ENCODE data around the gene KIRREL3. TPM values are rescaled to one million over a fixed set of nuclear protein-coding genes. Genes with fewer than 3 reads are reported as not detected.

Gene KIRREL3
- total RNA-seq, 4 donors from 2014 or later: 0.82 to 15.7 (median 1.4) TPM; not detected in 1

DNA sequence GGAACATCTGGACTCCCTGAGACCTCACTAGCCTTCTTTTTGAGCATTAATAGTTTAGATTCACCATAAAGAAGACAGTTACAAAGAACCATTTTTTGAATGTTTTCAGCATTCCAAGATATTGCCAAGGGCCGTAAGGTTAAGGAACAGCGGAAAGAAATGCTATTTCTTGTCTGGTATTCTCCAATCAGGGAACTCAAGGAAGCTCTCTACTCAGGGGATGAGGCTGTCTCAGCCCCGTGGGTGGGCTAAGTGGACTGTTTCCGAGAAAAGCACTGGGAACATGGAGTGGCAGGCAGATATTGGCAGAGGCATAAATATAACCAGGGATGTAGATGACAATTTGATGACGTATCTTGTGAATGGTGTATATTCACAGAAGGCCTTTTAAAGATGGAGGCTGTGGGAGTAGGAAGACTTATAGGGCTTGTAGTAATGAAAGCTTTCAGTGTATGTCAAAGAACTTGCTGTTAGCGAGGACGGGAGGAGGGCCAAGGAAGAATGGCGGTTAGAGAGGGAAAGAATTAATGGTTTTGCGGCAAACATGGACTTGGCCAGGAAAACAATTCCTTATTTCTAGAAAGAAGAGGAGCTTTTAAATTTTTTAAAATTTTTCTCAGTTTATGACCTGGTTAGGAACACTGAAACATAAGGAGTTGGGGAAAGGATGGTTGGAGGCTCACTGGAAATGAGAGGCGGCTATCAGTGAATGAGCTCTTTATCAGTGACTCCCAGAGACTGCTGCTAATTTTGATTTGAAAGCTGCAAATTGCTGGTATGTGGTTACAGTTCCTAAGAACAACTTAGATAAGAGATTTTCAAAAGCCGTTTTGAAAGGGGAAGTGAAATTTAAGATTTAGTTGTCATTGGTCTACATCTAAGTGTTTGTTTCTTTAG lies 580.5 kb downstream of the KIRREL3 start:
- no peak for TF ChIP-seq EP300 (IDR thresholded peaks at IDR 0.05; ENCODE audit: low read depth)
- no peak for TF ChIP-seq CTCF (IDR thresholded peaks at IDR 0.05)
- TF ChIP-seq POLR2AphosphoS5 (IDR thresholded peaks at IDR 0.05): no peak
- TF ChIP-seq POLR2A (IDR thresholded peaks at IDR 0.05): no peak
- H3K4me3 ChIP-seq: no peak overlapping the region
- 56% methylated on average over 6 to 11 of the region's 11 CpGs for WGBS, 2 donors (ENCODE audit: low coverage in 1 of 2)
- H3K4me1 ChIP-seq: peaks cover 34 to 60% (median 40%) of the 10 kb centered on the region in 4 donors
- in situ Hi-C loops (cut with MboI; ENCODE audit: low pct_ligation_motif_present in 1 of 4, low pct_unique_long_range_greater_than_20kb in 1 of 4, low sequenced_read_pairs in 3 of 4) (loop anchor here in 2 of 4 donors (10.0 to 25.0 kb wide), 2 partner anchors 105 to 108 kb away; partner anchors contain the start of gene DCPS (in 1 of the 2)), intact Hi-C loops (cut with DNase I; ENCODE audit: low total_unique reads) (no loop called here)
- peak overlapping the region; percentile 21 to 78 (median 50) for H3K27ac ChIP-seq
- H3K27me3 ChIP-seq: no peaks in the 10 kb centered on the region
- no peaks in the 10 kb centered on the region for H3K9me3 ChIP-seq
- DNase-seq: no peak
- no peaks in the 10 kb centered on the region for H3K36me3 ChIP-seq

GRCh38 chr11:126418887-126419286 lies 581.7 kb downstream of the KIRREL3 start:
- peaks cover 35 to 70% (median 49%) of the 10 kb centered on the region in 4 donors for H3K4me1 ChIP-seq
- in situ Hi-C loops (cut with MboI; ENCODE audit: low pct_ligation_motif_present in 1 of 4, low pct_unique_long_range_greater_than_20kb in 1 of 4, low sequenced_read_pairs in 3 of 4): loop anchor here in 2 of 4 donors (10.0 to 25.0 kb wide), 2 partner anchors 104 to 107 kb away; partner anchors contain the start of gene DCPS (in 1 of the 2)
- no peak overlapping the region for H3K4me3 ChIP-seq
- peak overlapping the region in 3 of 4 donors; percentile 18 to 78 (median 53) for H3K27ac ChIP-seq
- H3K27me3 ChIP-seq: no peaks in the 10 kb centered on the region
- DNase-seq: no peak
- H3K9me3 ChIP-seq: no peaks in the 10 kb centered on the region
- intact Hi-C loops (cut with DNase I; ENCODE audit: low total_unique reads): no loop called here
- no peaks in the 10 kb centered on the region for H3K36me3 ChIP-seq
- TF ChIP-seq EP300 (IDR thresholded peaks at IDR 0.05; ENCODE audit: low read depth) (no peak), CTCF (IDR thresholded peaks at IDR 0.05) (no peak), POLR2A (IDR thresholded peaks at IDR 0.05) (no peak), POLR2AphosphoS5 (IDR thresholded peaks at IDR 0.05) (no peak)
- 0% methylated on average over 1 of the region's 1 CpG; no CpG with 5 or more reads in 1 of the 2 donors for WGBS, 2 donors (ENCODE audit: low coverage in 1 of 2)

- Histone ChIP-seq H3K36me3 (no peaks in the 10 kb centered on the region), H3K27me3 (no peaks in the 10 kb centered on the region), H3K9me3 (no peaks in the 10 kb centered on the region), H3K4me3 (peak overlapping the region in 2 of 4 donors; percentile 42 to 47), H3K27ac (peak overlapping the region; percentile 77 to 86 (median 82)), H3K4me1 (peaks cover 23 to 56% (median 39%) of the 10 kb centered on the region in 4 donors)
- intact Hi-C loops (cut with DNase I; ENCODE audit: low total_unique reads): no loop called here
- in situ Hi-C loops (cut with MboI; ENCODE audit: low pct_ligation_motif_present in 1 of 4, low pct_unique_long_range_greater_than_20kb in 1 of 4, low sequenced_read_pairs in 3 of 4): loop anchor here in 2 of 4 donors (10.0 to 25.0 kb wide), 2 partner anchors 102 to 105 kb away; partner anchors contain the start of gene DCPS (in 1 of the 2)
- no peak for DNase-seq
- 49 to 59% methylated on average over 4 to 12 of the region's 12 CpGs for WGBS, 2 donors (ENCODE audit: low coverage in 1 of 2)
- TF ChIP-seq POLR2A (IDR thresholded peaks at IDR 0.05) (no peak), CTCF (IDR thresholded peaks at IDR 0.05) (no peak), EP300 (IDR thresholded peaks at IDR 0.05; ENCODE audit: low read depth) (no peak), POLR2AphosphoS5 (IDR thresholded peaks at IDR 0.05) (no peak)
Observed at GRCh38 chr11:126417091-126417862, 583.3 kb downstream of the KIRREL3 start.
